ENCODE data around the gene ODC1. TPM values are rescaled to one million over a fixed set of nuclear protein-coding genes. Genes with fewer than 3 reads are reported as not detected.

Gene ODC1
- polyA plus RNA-seq, 1 donor (not counting 4 experiments of a cell fraction or from before 2014, with no cell fraction given), result 637 TPM

DNA sequence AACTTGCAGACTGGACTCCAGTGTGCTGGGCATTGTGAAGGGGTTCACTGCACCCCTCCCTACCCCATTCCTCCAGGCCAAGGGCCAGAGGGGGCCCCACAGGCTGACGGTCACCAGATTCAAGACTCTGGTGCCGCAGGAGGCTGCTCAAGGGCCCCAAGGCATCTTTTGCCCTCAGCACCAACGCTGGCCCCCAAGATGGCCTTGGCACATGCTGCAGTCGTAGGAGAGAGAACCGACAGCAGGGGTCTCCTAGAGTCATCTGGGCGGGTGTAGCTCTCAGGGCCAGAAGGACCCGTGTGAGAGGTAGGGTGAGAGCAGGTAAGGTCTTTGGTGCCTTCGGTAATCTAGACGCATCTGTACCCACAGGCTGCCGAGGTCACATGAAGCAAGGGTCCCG lies 18.7 kb upstream of the ODC1 start:
- H3K27ac ChIP-seq (ENCODE audit: control insufficient read depth, insufficient read depth, low read length), result no peak overlapping the region
- no peaks in the 10 kb centered on the region for H3K27me3 ChIP-seq (ENCODE audit: control insufficient read depth, extremely low read depth, insufficient read depth, low read length)
- no peak for FAIRE-seq
- dilution Hi-C loops (cut with MboI; ENCODE audit: extremely low pct_ligation_motif_present, low sequenced_read_pairs), result no loop called here
- H3K9me3 ChIP-seq (ENCODE audit: control insufficient read depth, low read depth, low read length), result no peaks in the 10 kb centered on the region
- no peak overlapping the region for H3K9ac ChIP-seq (ENCODE audit: control insufficient read depth, extremely low read depth, insufficient read depth, low read length)
- no peaks in the 10 kb centered on the region for H3K4me1 ChIP-seq (ENCODE audit: control insufficient read depth, extremely low read depth, insufficient read depth, low read length)
- no peaks in the 10 kb centered on the region for H3K79me2 ChIP-seq (ENCODE audit: control insufficient read depth, insufficient read depth, low read length)
- no peak for TF ChIP-seq EZH2 (IDR thresholded peaks at IDR 0.05; ENCODE audit: low read length)
- TF ChIP-seq, protein P1, sequence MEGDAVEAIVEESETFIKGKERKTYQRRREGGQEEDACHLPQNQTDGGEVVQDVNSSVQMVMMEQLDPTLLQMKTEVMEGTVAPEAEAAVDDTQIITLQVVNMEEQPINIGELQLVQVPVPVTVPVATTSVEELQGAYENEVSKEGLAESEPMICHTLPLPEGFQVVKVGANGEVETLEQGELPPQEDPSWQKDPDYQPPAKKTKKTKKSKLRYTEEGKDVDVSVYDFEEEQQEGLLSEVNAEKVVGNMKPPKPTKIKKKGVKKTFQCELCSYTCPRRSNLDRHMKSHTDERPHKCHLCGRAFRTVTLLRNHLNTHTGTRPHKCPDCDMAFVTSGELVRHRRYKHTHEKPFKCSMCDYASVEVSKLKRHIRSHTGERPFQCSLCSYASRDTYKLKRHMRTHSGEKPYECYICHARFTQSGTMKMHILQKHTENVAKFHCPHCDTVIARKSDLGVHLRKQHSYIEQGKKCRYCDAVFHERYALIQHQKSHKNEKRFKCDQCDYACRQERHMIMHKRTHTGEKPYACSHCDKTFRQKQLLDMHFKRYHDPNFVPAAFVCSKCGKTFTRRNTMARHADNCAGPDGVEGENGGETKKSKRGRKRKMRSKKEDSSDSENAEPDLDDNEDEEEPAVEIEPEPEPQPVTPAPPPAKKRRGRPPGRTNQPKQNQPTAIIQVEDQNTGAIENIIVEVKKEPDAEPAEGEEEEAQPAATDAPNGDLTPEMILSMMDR (optimal IDR thresholded peaks at IDR 0.05 in 1 of 3, IDR thresholded peaks at IDR 0.05 in 1 of 3, conservative IDR thresholded peaks at IDR 0.05 in 1 of 3; ENCODE audit: extremely low read depth in 1 of 3, insufficient read depth in 2 of 3, low read length in 3 of 3), result no peak
- no peak overlapping the region for H3K4me2 ChIP-seq (ENCODE audit: control insufficient read depth, extremely low read depth, insufficient read depth, low read depth, low read length)
- no peaks in the 10 kb centered on the region for H4K20me1 ChIP-seq (ENCODE audit: control insufficient read depth, extremely low read depth, insufficient read depth, low read length)
- H2AFZ ChIP-seq (ENCODE audit: control insufficient read depth, low read length), result no peak overlapping the region
- H3K4me3 ChIP-seq (ENCODE audit: control insufficient read depth in 2 of 3, extremely low read depth in 1 of 3, insufficient read depth in 2 of 3, low read depth in 1 of 3, low read length in 3 of 3), result no peak overlapping the region
- H3K36me3 ChIP-seq (ENCODE audit: control insufficient read depth in 2 of 2, extremely low read depth in 1 of 2, insufficient read depth in 2 of 2, low read length in 2 of 2), result no peaks in the 10 kb centered on the region
- DNase-seq (ENCODE audit: low read depth, low spot score), result no peak
- no peaks in the 10 kb centered on the region for H3K9me1 ChIP-seq (ENCODE audit: control insufficient read depth, extremely low read depth, insufficient read depth, low read length)

DNA sequence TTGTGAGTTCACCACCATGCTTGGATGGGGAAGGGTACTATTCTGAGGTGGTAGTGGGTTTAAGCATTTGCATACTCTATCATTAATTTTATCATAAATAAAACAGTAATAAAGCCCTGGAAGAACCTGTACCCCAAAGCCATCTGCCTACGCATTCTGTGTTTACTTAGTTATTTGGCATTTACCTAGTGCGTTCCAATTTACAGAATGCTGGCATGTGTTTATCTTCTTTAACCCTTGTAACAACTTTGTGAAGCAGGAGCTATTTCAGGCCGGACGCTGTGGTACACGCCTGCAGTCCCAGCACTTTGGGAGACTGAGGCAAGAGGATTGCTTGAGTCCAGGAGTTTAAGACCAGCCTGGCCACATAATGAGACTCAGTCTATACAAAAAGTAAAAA lies 17.8 kb upstream of the ODC1 start:
- Histone ChIP-seq H3K27me3 (ENCODE audit: control insufficient read depth, extremely low read depth, insufficient read depth, low read length) (no peaks in the 10 kb centered on the region), H3K9me3 (ENCODE audit: control insufficient read depth, low read depth, low read length) (no peaks in the 10 kb centered on the region), H3K27ac (ENCODE audit: control insufficient read depth, insufficient read depth, low read length) (no peak overlapping the region), H3K36me3 (ENCODE audit: control insufficient read depth in 2 of 2, extremely low read depth in 1 of 2, insufficient read depth in 2 of 2, low read length in 2 of 2) (no peaks in the 10 kb centered on the region), H3K9me1 (ENCODE audit: control insufficient read depth, extremely low read depth, insufficient read depth, low read length) (no peaks in the 10 kb centered on the region), H3K9ac (ENCODE audit: control insufficient read depth, extremely low read depth, insufficient read depth, low read length) (no peak overlapping the region), H3K4me3 (ENCODE audit: control insufficient read depth in 2 of 3, extremely low read depth in 1 of 3, insufficient read depth in 2 of 3, low read depth in 1 of 3, low read length in 3 of 3) (no peak overlapping the region), H3K79me2 (ENCODE audit: control insufficient read depth, insufficient read depth, low read length) (no peaks in the 10 kb centered on the region), H3K4me2 (ENCODE audit: control insufficient read depth, extremely low read depth, insufficient read depth, low read depth, low read length) (no peak overlapping the region), H3K4me1 (ENCODE audit: control insufficient read depth, extremely low read depth, insufficient read depth, low read length) (peaks cover 3% of the 10 kb centered on the region), H4K20me1 (ENCODE audit: control insufficient read depth, extremely low read depth, insufficient read depth, low read length) (no peaks in the 10 kb centered on the region), H2AFZ (ENCODE audit: control insufficient read depth, low read length) (no peak overlapping the region)
- TF ChIP-seq, protein P1 (optimal IDR thresholded peaks at IDR 0.05 in 1 of 3, IDR thresholded peaks at IDR 0.05 in 1 of 3, conservative IDR thresholded peaks at IDR 0.05 in 1 of 3; ENCODE audit: extremely low read depth in 1 of 3, insufficient read depth in 2 of 3, low read length in 3 of 3), result no peak
- no peak for TF ChIP-seq EZH2 (IDR thresholded peaks at IDR 0.05; ENCODE audit: low read length)
- no peak for DNase-seq (ENCODE audit: low read depth, low spot score)
- no peak for FAIRE-seq
- dilution Hi-C loops (cut with MboI; ENCODE audit: extremely low pct_ligation_motif_present, low sequenced_read_pairs), result no loop called here
